ENCODE measurements around the gene GRHL1.
"Not testable (repeated sequence)": the region's sequence is repeated elsewhere in the genome, so short reads cannot be mapped to it uniquely, and the experiment has no call there.

GRHL1 gene

GRCh38 chr2:10009811-10010781, 58.6 kb downstream of the GRHL1 start:
- DNase-seq (ENCODE audit: low spot score) = no peak
- no peak for TF ChIP-seq CTCF (IDR thresholded peaks at IDR 0.05; ENCODE audit: borderline replicate concordance, control extremely low read depth, extremely low read depth, insufficient read depth, missing control alignments)
- in situ Hi-C loops (cut with MboI; ENCODE audit: low sequenced_read_pairs, unreplicated experiment) = no loop called here

GRCh38 chr2:10010861-10011605, 59.5 kb downstream of the GRHL1 start:
- in situ Hi-C loops (cut with MboI; ENCODE audit: low sequenced_read_pairs, unreplicated experiment); DNase-seq (ENCODE audit: low spot score): not testable (repeated sequence)

- DNase-seq (ENCODE audit: low spot score); in situ Hi-C loops (cut with MboI; ENCODE audit: low sequenced_read_pairs, unreplicated experiment): not testable (repeated sequence)
Measured at GRCh38 chr2:10011606-10012325, 60.3 kb downstream of the GRHL1 start.

- in situ Hi-C loops (cut with MboI; ENCODE audit: low sequenced_read_pairs, unreplicated experiment); DNase-seq (ENCODE audit: low spot score): not testable (repeated sequence)
Measured at GRCh38 chr2:10012366-10012962, 61.0 kb downstream of the GRHL1 start.

GRCh38 chr2:10012963-10013461, 61.5 kb downstream of the GRHL1 start:
- DNase-seq (ENCODE audit: low spot score) = no peak
- TF ChIP-seq CTCF (IDR thresholded peaks at IDR 0.05; ENCODE audit: borderline replicate concordance, control extremely low read depth, extremely low read depth, insufficient read depth, missing control alignments) = no peak
- in situ Hi-C loops (cut with MboI; ENCODE audit: low sequenced_read_pairs, unreplicated experiment) = no loop called here

- in situ Hi-C loops (cut with MboI; ENCODE audit: low sequenced_read_pairs, unreplicated experiment); DNase-seq (ENCODE audit: low spot score): not testable (repeated sequence)
Measured at GRCh38 chr2:10013651-10014417, 62.3 kb downstream of the GRHL1 start.

GRCh38 chr2:10014418-10015190, 63.1 kb downstream of the GRHL1 start:
- in situ Hi-C loops (cut with MboI; ENCODE audit: low sequenced_read_pairs, unreplicated experiment) = no loop called here
- TF ChIP-seq CTCF (IDR thresholded peaks at IDR 0.05; ENCODE audit: borderline replicate concordance, control extremely low read depth, extremely low read depth, insufficient read depth, missing control alignments) = no peak
- no peak for DNase-seq (ENCODE audit: low spot score)

GRCh38 chr2:10015376-10015989, 64.0 kb downstream of the GRHL1 start:
- in situ Hi-C loops (cut with MboI; ENCODE audit: low sequenced_read_pairs, unreplicated experiment); DNase-seq (ENCODE audit: low spot score): not testable (repeated sequence)

All from GM13976 (cell line).